T-helper 17 cell (primary cell): ENCODE measurements around the gene BANF2. TPM values are rescaled to one million over a fixed set of nuclear protein-coding genes. Genes with fewer than 3 reads are reported as not detected.

Experiments
- ATAC-seq: fragments of 150-1000 bp; cut with Tn5 transposase; 2 replicates; pipeline ENCODE4 v1.10.0; 2021; ENCODE audit warnings: mild to moderate bottlenecking, moderate library complexity
- DNase-seq, 3 donors: peaks; one replicate each; pipeline versions ENCODE4 v3.0.0 to v3.0.0-alpha.2; 2020 to 2021
- H3K9me3 ChIP-seq: one replicate; pipeline ENCODE4 v1.7.0; 2013; ENCODE audit warnings: low read length, mild to moderate bottlenecking; ENCODE audit not compliant: control insufficient read depth, poor library complexity, severe bottlenecking
- H3K27ac Mint-ChIP-seq: one replicate; pipeline ENCODE4 v1.8.0; 2022; ENCODE audit warnings: mild to moderate bottlenecking, moderate library complexity, mixed read lengths
- H3K27me3 Mint-ChIP-seq: one replicate; pipeline ENCODE4 v1.8.0; 2022; ENCODE audit warnings: mixed read lengths
- H3K36me3 Mint-ChIP-seq: one replicate; pipeline ENCODE4 v1.8.0; 2022; ENCODE audit warnings: low read depth, mixed read lengths
- H3K4me1 Mint-ChIP-seq: one replicate; pipeline ENCODE4 v1.8.0; 2022; ENCODE audit warnings: mild to moderate bottlenecking, mixed read lengths
- H3K4me3 Mint-ChIP-seq: one replicate; pipeline ENCODE4 v1.8.0; 2022; ENCODE audit warnings: mild to moderate bottlenecking, moderate library complexity, mixed read lengths
- total RNA-seq, 4 donors: library from RNA in 2 of 4; stranded (reverse) in 2 of 4; gene quantifications; one replicate each; pipeline ENCODE4 v1.2.3 and lab custom pipeline; 2022 to 2026

Gene BANF2
- total RNA-seq, 2 donors from 2014 or later: not detected

DNA sequence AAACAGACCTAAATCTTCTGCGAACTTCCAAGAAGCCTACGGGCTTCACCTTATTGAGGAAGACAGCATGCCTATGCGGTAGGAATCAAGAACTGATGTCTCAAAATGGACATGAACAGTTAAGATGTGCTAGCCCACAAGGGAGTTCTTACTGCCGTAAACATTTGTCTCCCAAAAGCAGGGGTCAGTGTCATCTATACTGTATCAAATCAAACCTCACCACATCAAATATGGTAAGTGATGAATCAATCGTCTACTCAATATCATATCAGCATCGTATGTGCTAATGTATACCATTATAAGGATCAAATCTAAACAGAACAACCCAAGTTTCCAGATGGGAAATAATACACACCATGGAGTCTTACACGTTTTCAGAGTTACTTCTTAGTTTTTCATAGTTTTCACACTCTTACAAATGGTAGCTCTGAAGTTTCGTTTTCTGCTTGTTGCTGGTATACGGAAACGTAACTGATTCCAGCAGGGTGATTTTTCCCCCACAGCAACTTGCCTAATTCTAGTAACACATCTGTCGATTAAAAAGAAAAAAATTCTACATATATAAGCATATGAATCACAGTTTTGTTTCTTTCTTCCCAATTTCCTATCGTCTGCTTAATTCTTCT lies 30.3 kb upstream of the BANF2 start:
- no peak for ATAC-seq
- Mint-ChIP-seq H3K27ac (no peak overlapping the region), H3K27me3 (no peaks in the 10 kb centered on the region), H3K4me3 (no peak overlapping the region), H3K4me1 (peaks cover 31% of the 10 kb centered on the region), H3K36me3 (peaks cover 5% of the 10 kb centered on the region)
- no peak for DNase-seq
- H3K9me3 ChIP-seq: no peaks in the 10 kb centered on the region

- Mint-ChIP-seq H3K27ac (peak overlapping the region; percentile 87), H3K27me3 (no peaks in the 10 kb centered on the region), H3K4me3 (peak overlapping the region; percentile 78), H3K36me3 (peaks cover 5% of the 10 kb centered on the region), H3K4me1 (peaks cover 28% of the 10 kb centered on the region)
- no peaks in the 10 kb centered on the region for H3K9me3 ChIP-seq
- no peak for DNase-seq
- ATAC-seq: no peak
These were observed 28.8 kb upstream of the BANF2 start for GRCh38 chr20:17671011-17671410.

DNA sequence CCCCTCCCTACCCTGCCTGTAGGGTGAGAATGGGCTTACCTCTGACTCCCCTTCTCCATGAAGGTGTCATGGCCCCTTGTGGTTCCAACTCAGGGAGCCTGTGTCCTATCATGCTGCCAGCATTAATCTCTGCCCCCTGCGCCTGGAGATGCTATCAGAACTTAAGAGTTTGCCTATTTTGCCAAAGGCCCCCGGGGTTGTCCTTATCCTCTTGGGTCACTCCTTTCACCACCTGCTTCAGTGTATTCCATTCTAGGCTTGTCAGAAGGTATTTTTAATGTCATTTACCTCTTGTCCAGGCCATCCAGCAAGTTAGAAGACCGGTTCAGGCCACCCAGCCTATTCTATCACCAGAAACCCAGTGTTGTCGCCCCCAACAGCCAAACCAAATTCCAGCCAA lies 28.2 kb upstream of the BANF2 start:
- H3K27me3 Mint-ChIP-seq: no peaks in the 10 kb centered on the region
- DNase-seq: no peak
- H3K4me3 Mint-ChIP-seq: no peak overlapping the region
- H3K36me3 Mint-ChIP-seq: peaks cover 5% of the 10 kb centered on the region
- peak overlapping the region; percentile 87 for H3K27ac Mint-ChIP-seq
- no peaks in the 10 kb centered on the region for H3K9me3 ChIP-seq
- no peak for ATAC-seq
- H3K4me1 Mint-ChIP-seq: peaks cover 28% of the 10 kb centered on the region

GRCh38 chr20:17673084-17673483 lies 26.7 kb upstream of the BANF2 start:
- DNase-seq: no peak
- Mint-ChIP-seq H3K4me3 (no peak overlapping the region), H3K36me3 (peaks cover 5% of the 10 kb centered on the region), H3K27me3 (no peaks in the 10 kb centered on the region), H3K4me1 (peaks cover 21% of the 10 kb centered on the region), H3K27ac (no peak overlapping the region)
- ATAC-seq: no peak
- H3K9me3 ChIP-seq: no peaks in the 10 kb centered on the region

DNA sequence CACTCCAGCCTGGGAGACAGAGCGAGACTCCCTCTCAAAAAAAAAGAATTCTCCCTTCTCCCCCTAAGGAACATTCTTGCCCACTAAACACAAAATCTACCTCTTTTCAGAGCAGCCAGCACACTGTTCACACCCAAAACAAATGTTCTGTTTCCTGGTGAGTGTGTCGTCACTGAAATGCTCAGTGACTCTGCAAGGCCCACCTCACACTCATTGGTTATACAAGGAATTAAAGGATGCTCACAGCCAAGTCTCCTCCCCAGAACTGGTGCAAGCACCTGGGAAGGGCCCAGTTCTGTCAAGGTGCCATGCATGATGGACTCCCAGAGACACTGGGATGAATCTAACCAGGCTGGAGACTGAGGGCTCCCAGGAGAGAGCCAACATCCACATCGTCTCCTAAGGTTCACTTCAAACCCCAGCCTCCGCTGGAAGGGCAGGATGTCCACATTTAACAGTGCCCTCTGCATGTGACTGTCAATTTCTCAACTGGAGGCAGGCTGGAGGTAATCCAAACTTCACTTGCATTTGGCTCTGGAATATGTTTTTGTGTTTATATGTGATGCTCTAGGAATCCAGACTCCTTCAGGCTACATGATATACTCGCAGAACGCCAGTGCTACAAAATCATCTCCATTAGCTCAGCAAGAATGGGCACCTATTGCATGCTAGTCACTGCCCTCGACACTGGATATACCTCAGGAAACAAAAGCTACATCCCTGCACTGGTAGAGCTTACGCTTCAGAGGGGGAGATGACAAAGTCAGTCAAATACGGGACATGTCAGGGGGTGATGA lies 24.8 kb upstream of the BANF2 start:
- peaks cover 17% of the 10 kb centered on the region for H3K4me1 Mint-ChIP-seq
- H3K4me3 Mint-ChIP-seq: no peak overlapping the region
- DNase-seq: no peak
- H3K36me3 Mint-ChIP-seq: peaks cover 5% of the 10 kb centered on the region
- no peaks in the 10 kb centered on the region for H3K27me3 Mint-ChIP-seq
- ATAC-seq: no peak
- H3K9me3 ChIP-seq: no peaks in the 10 kb centered on the region
- no peak overlapping the region for H3K27ac Mint-ChIP-seq

GRCh38 chr20:17675519-17676377 lies 24.0 kb upstream of the BANF2 start:
- Mint-ChIP-seq H3K27ac (no peak overlapping the region), H3K4me3 (no peak overlapping the region), H3K27me3 (no peaks in the 10 kb centered on the region), H3K4me1 (peaks cover 15% of the 10 kb centered on the region), H3K36me3 (peaks cover 2% of the 10 kb centered on the region)
- no peak for DNase-seq
- ATAC-seq: no peak
- H3K9me3 ChIP-seq: no peaks in the 10 kb centered on the region

GRCh38 chr20:17676378-17676759 lies 23.4 kb upstream of the BANF2 start:
- no peaks in the 10 kb centered on the region for H3K27me3 Mint-ChIP-seq
- no peak overlapping the region for H3K27ac Mint-ChIP-seq
- DNase-seq: no peak
- peaks cover 2% of the 10 kb centered on the region for H3K36me3 Mint-ChIP-seq
- no peak for ATAC-seq
- H3K4me3 Mint-ChIP-seq: no peak overlapping the region
- H3K9me3 ChIP-seq: no peaks in the 10 kb centered on the region
- peaks cover 15% of the 10 kb centered on the region for H3K4me1 Mint-ChIP-seq

GRCh38 chr20:17676942-17677341 lies 22.8 kb upstream of the BANF2 start:
- H3K36me3 Mint-ChIP-seq: peaks cover 2% of the 10 kb centered on the region
- no peak overlapping the region for H3K27ac Mint-ChIP-seq
- no peaks in the 10 kb centered on the region for H3K9me3 ChIP-seq
- no peak for DNase-seq
- no peak for ATAC-seq
- H3K4me3 Mint-ChIP-seq: no peak overlapping the region
- no peaks in the 10 kb centered on the region for H3K27me3 Mint-ChIP-seq
- peaks cover 15% of the 10 kb centered on the region for H3K4me1 Mint-ChIP-seq

- Mint-ChIP-seq H3K4me3 (no peak overlapping the region), H3K27ac (no peak overlapping the region), H3K4me1 (peaks cover 18% of the 10 kb centered on the region), H3K36me3 (peaks cover 2% of the 10 kb centered on the region), H3K27me3 (no peaks in the 10 kb centered on the region)
- H3K9me3 ChIP-seq: no peaks in the 10 kb centered on the region
- DNase-seq (no peak), ATAC-seq (no peak)
These were observed 21.5 kb upstream of the BANF2 start for GRCh38 chr20:17678295-17678694.

- H3K36me3 Mint-ChIP-seq: peaks cover 2% of the 10 kb centered on the region
- H3K9me3 ChIP-seq: no peaks in the 10 kb centered on the region
- H3K4me1 Mint-ChIP-seq: peaks cover 18% of the 10 kb centered on the region
- no peak overlapping the region for H3K27ac Mint-ChIP-seq
- no peak overlapping the region for H3K4me3 Mint-ChIP-seq
- no peak for ATAC-seq
- no peak for DNase-seq
- no peaks in the 10 kb centered on the region for H3K27me3 Mint-ChIP-seq
These were observed 20.9 kb upstream of the BANF2 start for GRCh38 chr20:17678886-17679285.

- H3K27me3 Mint-ChIP-seq: peaks cover 9% of the 10 kb centered on the region
- DNase-seq (no peak), ATAC-seq (no peak)
- H3K4me1 Mint-ChIP-seq: peaks cover 16% of the 10 kb centered on the region
- H3K4me3 Mint-ChIP-seq: peak overlapping the region; percentile 82
- no peaks in the 10 kb centered on the region for H3K9me3 ChIP-seq
- H3K36me3 Mint-ChIP-seq: peaks cover 2% of the 10 kb centered on the region
- H3K27ac Mint-ChIP-seq: peak overlapping the region; percentile 78
These were observed 19.6 kb upstream of the BANF2 start for GRCh38 chr20:17679941-17680835.

DNA sequence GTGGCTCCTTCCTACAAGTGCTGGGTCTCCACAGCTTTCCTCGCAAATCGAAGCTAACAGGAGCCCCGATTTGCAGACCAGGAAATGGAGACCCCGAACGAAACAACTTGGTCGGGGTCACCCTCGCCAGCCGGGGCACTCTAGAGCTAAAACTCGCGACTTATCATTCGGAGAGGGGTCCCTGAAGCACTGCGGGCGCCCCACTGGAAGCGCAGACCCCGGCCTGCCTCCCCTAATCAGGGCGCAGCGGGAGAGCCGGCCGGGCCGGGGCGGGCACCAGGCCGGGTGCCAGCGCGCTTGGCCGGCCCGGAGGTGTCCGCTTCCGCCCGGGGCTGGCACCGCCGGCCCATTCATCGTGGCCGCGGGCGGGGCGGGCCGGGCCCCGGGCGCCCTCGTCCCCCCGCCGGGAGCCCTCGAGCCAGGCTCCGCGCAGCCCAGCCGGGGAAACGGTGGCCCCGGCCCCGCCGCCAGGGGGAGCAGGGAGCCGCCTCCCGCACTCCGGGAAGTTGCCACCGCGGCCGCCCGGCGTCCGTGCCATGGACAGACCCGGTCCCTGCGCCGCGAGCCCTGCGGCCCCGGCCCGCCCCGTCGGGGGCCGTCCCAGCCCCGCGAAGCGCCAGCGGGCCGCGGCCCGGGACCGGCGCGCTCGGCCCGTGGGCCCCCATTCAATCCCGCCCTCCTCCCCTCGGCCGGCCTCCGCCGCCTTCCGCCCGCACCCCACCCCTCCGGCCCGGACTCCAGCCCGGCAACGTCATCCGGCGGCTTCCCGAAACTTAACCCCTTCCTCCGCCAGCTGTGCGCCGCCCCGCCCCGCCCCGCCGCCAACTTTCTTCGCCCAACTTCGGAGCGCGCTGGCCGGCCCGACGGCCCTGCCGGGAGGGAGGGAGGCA lies 18.7 kb upstream of the BANF2 start:
- ATAC-seq (peak; percentile 28), DNase-seq (peak; percentile 73 to 82 (median 81))
- Mint-ChIP-seq H3K4me3 (peak overlapping the region; percentile 82), H3K4me1 (peaks cover 13% of the 10 kb centered on the region), H3K27me3 (peaks cover 16% of the 10 kb centered on the region), H3K27ac (peak overlapping the region; percentile 78), H3K36me3 (peaks cover 2% of the 10 kb centered on the region)
- no peaks in the 10 kb centered on the region for H3K9me3 ChIP-seq
